Ramos (cell line): ENCODE data around the gene KLF13.

Experiments
- in situ Hi-C: fragments of 300-500 bp; cut with MboI; formaldehyde crosslinking; loops from one replicate; pipeline ENCODE4 v1.14.3; 2022; ENCODE audit warnings: low sequenced_read_pairs; ENCODE audit not compliant: unreplicated experiment

The KLF13 gene

GRCh38 chr15:31313223-31313622, 13.4 kb upstream of the KLF13 start:
- in situ Hi-C loops, result no loop called here

GRCh38 chr15:31314380-31314779, 12.3 kb upstream of the KLF13 start:
- in situ Hi-C loops, result no loop called here

- in situ Hi-C loops, result no loop called here
Observed at GRCh38 chr15:31316135-31316795, 10.4 kb upstream of the KLF13 start.

GRCh38 chr15:31317017-31317416, 9.6 kb upstream of the KLF13 start:
- in situ Hi-C loops, result no loop called here

- in situ Hi-C loops, result no loop called here
Observed at GRCh38 chr15:31317421-31318327, 9.0 kb upstream of the KLF13 start.

- in situ Hi-C loops, result no loop called here
Observed at GRCh38 chr15:31318429-31318828, 8.2 kb upstream of the KLF13 start.

- in situ Hi-C loops, result no loop called here
Observed at GRCh38 chr15:31320022-31320421, 6.6 kb upstream of the KLF13 start.

GRCh38 chr15:31321418-31321817, 5.2 kb upstream of the KLF13 start:
- in situ Hi-C loops, result no loop called here

GRCh38 chr15:31322504-31322903, 4.1 kb upstream of the KLF13 start:
- in situ Hi-C loops, result no loop called here

GRCh38 chr15:31323627-31324026, 3.0 kb upstream of the KLF13 start:
- in situ Hi-C loops, result no loop called here

- in situ Hi-C loops, result no loop called here
Observed at GRCh38 chr15:31324186-31324585, 2.4 kb upstream of the KLF13 start.

- in situ Hi-C loops, result no loop called here
Observed at GRCh38 chr15:31324806-31325594, 1.6 kb upstream of the KLF13 start.

- in situ Hi-C loops, result no loop called here
Observed at GRCh38 chr15:31325595-31326155, 960 bp upstream of the KLF13 start.

GRCh38 chr15:31326875-31327668, 437 bp downstream of the KLF13 start:
- in situ Hi-C loops, result no loop called here

GRCh38 chr15:31327669-31328427, 1.2 kb downstream of the KLF13 start:
- in situ Hi-C loops, result no loop called here

- in situ Hi-C loops, result no loop called here
Observed at GRCh38 chr15:31328428-31328968, 1.9 kb downstream of the KLF13 start.

- in situ Hi-C loops, result no loop called here
Observed at GRCh38 chr15:31328969-31329639, 2.5 kb downstream of the KLF13 start.

GRCh38 chr15:31329640-31330010, 3.0 kb downstream of the KLF13 start:
- in situ Hi-C loops, result loop anchor here (10.0 kb wide), 1 partner anchor 105 kb away; no protein-coding TSS in a partner anchor
